HL-60 (cell line): ENCODE data around the gene NUDT2.
"Not testable (repeated sequence)": the region's sequence is repeated elsewhere in the genome, so short reads cannot be mapped to it uniquely, and the experiment has no call there.

Experiments used
- DNase-seq, 2 experiments: peaks; one replicate each; pipeline ENCODE4 v3.0.0-alpha.2; 2010 to 2020; ENCODE audit warnings: low read depth in 1 of 2, low spot score in 1 of 2
- H3K27ac ChIP-seq: fragments of 250-450 bp; sonication (Bioruptor Pico); replicated peaks from 2 replicates; pipeline ENCODE4 v1.5.1; 2020; ENCODE audit warnings: mild to moderate bottlenecking, moderate library complexity
- H3K27me3 ChIP-seq: fragments of 250-450 bp; sonication (Bioruptor Pico); 2 replicates; pipeline ENCODE4 v1.5.1; 2021; ENCODE audit warnings: mild to moderate bottlenecking, moderate library complexity; ENCODE audit not compliant: insufficient read depth, poor library complexity, severe bottlenecking
- H3K4me3 ChIP-seq: replicated peaks from 2 replicates; pipeline ENCODE4 v1.5.1; 2011; ENCODE audit warnings: mild to moderate bottlenecking, control low read depth, low read length; ENCODE audit not compliant: insufficient read depth
- CTCF ChIP-seq: IDR thresholded peaks from one replicate; pipeline ENCODE4 v1.5.1; 2011; ENCODE audit warnings: low read length, control low read depth, inconsistent platforms; ENCODE audit not compliant: insufficient read depth
- GABPA ChIP-seq: IDR thresholded peaks from 2 replicates; pipeline ENCODE4 v1.6.1; 2012; ENCODE audit warnings: low read depth
- POLR2AphosphoS5 ChIP-seq: IDR thresholded peaks from 2 replicates; pipeline ENCODE4 v1.6.1; 2012; ENCODE audit warnings: low read depth
- REST ChIP-seq: IDR thresholded peaks from 2 replicates; pipeline ENCODE4 v1.6.1; 2012; ENCODE audit warnings: low read depth; ENCODE audit not compliant: insufficient replicate concordance
- SPI1 ChIP-seq: IDR thresholded peaks from 2 replicates; pipeline ENCODE4 v1.6.1; 2012; ENCODE audit warnings: low read depth, mild to moderate bottlenecking, borderline replicate concordance

Gene NUDT2

DNA sequence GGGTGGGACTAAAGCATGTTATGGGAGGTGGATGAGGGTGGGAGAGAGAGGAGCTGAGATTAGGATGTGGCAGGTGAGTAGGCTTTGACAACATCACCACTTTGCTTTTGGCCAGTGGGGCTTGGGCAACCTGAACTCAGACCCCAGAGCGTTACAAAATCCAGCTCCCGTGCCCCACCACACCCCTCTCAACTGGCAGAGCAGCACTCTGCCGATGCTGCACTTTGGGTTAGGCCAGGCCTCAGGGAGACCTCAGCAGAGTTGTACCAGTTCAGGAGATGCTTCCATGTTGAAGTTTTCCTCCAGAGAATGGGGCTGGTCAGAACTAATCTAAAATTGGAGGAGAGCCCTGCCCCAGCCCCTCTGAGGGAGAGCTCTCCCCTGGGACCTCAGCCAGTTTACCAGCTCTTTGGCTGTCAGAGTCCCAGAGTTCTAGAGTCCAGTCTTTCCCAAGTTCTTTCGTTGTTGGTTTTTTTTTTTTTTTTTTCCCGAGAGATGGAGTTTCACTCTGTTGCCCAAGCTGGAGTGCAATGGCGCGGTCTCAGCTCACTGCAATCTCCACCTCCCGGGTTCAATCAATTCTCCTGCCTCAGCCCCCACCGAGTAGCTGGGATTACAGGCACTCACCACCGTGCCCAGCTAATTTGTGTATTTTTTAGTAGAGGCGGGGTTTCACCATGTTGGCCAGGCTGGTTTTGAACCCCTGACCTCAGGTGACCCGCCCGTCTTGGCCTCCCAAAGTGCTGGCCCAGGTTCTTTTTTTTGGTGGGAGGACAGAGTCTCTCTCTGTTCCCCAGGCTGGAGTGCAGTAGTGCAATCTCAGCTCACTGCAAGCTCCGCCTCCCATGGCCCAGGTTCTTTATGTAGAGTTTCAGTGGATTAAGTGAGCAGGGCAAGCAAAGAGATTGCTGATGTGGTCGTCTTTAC, 17.8 kb downstream of the NUDT2 start:
- TF ChIP-seq SPI1 (no peak), CTCF (no peak), REST (no peak), POLR2AphosphoS5 (no peak), GABPA (no peak)
- Histone ChIP-seq H3K27me3 (no peaks in the 10 kb centered on the region), H3K27ac (no peak overlapping the region), H3K4me3 (no peak overlapping the region)
- DNase-seq: no peak

DNA sequence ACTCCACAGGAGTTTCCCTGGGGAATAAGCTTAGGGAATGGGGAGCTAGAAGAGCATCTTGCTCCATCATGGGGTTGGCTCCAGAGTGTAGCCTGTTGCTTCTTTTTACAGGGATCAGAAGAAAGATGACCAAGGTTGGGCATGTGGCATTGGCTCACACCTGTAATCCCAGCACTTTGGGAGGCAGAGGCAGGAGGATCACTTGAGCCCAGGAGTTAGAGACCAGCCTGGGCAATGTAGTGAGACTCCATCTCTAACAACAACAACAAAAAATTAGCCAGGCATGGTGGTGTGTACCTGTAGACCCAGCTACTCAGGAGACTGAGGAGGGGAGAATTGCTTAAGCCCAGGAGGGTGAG, 18.4 kb downstream of the NUDT2 start:
- TF ChIP-seq POLR2AphosphoS5 (no peak), SPI1 (no peak), REST (no peak), CTCF (no peak), GABPA (no peak)
- H3K27ac ChIP-seq: no peak overlapping the region
- no peak for DNase-seq

DNA sequence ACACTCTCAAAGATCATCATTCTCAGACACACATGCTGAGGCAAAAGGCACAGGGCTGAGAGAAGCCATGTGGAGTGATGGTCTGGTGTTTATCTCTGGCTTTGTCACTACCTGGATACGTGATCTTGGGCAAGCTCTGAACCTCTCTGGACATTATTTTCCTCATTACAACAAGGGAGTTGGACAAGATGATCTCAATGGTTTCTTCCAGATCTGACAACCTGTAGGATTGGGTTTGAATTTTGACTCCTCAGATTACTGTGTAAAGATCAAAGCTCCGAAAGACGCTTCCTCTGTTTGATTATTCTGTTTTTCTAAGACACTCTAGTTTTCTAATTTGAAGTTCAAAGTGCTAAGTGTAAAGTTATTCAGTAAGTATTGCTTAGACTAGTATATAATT, 20.0 kb downstream of the NUDT2 start:
- TF ChIP-seq CTCF: no peak
- TF ChIP-seq GABPA: no peak
- no peak for TF ChIP-seq SPI1
- TF ChIP-seq REST: no peak
- no peak for TF ChIP-seq POLR2AphosphoS5
- no peak overlapping the region for H3K27ac ChIP-seq
- no peak for DNase-seq
- no peaks in the 10 kb centered on the region for H3K27me3 ChIP-seq
- H3K4me3 ChIP-seq: no peak overlapping the region

More for the DNA sequence above, 18.4 kb downstream of the NUDT2 start:
- H3K4me3 ChIP-seq: no peak overlapping the region
- H3K27me3 ChIP-seq: no peaks in the 10 kb centered on the region

GRCh38 chr9:34352122-34352652, 22.8 kb downstream of the NUDT2 start:
- not testable (repeated sequence) for H3K27me3 ChIP-seq, DNase-seq, H3K27ac ChIP-seq, H3K4me3 ChIP-seq

GRCh38 chr9:34352957-34353356, 23.6 kb downstream of the NUDT2 start:
- H3K27ac ChIP-seq, H3K27me3 ChIP-seq, H3K4me3 ChIP-seq, DNase-seq: not testable (repeated sequence)
